HTERT RPE-1 (cell line): ENCODE measurements around the gene NOL4.
"Not testable (repeated sequence)": the region's sequence is repeated elsewhere in the genome, so short reads cannot be mapped to it uniquely, and the experiment has no call there.

Experiments used
- in situ Hi-C: fragments of 300-500 bp; cut with MboI; formaldehyde crosslinking; loops from 4 replicates; pipeline ENCODE4 v1.14.3; 2020; ENCODE audit warnings: low sequenced_read_pairs

NOL4 gene, protein sequence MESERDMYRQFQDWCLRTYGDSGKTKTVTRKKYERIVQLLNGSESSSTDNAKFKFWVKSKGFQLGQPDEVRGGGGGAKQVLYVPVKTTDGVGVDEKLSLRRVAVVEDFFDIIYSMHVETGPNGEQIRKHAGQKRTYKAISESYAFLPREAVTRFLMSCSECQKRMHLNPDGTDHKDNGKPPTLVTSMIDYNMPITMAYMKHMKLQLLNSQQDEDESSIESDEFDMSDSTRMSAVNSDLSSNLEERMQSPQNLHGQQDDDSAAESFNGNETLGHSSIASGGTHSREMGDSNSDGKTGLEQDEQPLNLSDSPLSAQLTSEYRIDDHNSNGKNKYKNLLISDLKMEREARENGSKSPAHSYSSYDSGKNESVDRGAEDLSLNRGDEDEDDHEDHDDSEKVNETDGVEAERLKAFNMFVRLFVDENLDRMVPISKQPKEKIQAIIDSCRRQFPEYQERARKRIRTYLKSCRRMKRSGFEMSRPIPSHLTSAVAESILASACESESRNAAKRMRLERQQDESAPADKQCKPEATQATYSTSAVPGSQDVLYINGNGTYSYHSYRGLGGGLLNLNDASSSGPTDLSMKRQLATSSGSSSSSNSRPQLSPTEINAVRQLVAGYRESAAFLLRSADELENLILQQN

DNA sequence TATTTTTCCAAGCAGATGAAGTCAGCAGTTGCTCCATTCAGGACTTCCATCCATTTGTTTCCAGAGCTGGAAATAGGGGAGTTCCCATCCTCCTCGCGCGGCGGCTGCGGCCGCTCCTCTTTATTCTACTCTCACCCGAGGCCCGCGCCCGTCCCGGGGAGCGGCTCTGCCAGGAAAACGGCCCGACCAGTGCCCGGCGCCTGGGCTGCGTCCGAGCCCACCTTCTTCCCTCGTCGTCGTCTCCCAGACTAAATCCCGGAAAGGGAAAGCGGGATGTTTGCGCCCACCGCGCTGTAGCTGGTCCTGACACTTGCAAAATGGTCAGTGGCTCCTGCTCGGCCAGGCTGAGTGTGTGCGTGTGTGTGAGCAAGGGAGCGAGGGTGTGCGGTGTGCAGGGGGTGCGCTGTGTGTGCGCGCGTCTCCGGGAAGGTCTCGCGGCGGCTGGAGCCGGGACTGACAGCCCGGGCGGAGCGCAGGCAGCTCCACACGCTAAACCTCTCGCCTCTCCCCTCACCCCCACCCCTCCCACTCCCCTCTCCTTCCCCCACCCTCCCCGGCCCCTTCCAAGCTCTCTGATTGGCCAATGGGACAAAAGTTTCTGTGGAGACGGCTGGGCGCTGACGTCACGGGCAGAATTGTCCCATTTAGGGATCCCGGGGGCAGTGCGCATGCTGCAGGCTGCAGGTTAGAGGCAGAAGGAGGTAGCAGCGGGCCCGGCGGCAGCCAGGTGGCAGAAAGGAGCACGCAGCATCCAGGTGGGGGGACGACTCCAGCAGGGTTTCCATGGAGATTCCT is at the start of gene NOL4:
TSS of gene NOL4 (minus strand) at position 491 of the 795 bp plus-strand sequence. CDS start 1,660 bp downstream, outside the sequence.
- in situ Hi-C loops: no loop called here

DNA sequence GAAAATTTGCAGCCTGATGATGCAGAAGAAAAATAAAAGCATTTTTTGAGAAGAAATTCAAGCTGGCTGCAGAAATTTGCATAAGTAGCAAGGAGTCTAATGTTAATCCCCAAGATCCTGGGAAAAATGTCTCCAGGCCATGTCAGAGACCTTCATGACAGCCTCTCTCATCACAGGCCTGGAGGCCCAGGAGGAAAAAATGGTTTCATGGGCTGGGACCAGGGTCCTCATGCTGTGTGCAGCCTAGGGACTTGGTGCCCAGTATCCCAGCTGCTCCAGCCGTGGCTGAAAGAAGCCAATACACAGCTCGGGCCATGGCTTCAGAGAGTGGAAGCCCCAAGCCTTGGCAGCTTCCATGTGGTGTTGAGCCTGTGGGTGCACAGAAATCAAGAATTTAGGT is 41.3 kb upstream of the NOL4 start:
- in situ Hi-C loops: not testable (repeated sequence)

GRCh38 chr18:34261865-34262780 is 37.4 kb upstream of the NOL4 start:
- in situ Hi-C loops: no loop called here

GRCh38 chr18:34258176-34258575 is 33.5 kb upstream of the NOL4 start:
- in situ Hi-C loops: no loop called here

DNA sequence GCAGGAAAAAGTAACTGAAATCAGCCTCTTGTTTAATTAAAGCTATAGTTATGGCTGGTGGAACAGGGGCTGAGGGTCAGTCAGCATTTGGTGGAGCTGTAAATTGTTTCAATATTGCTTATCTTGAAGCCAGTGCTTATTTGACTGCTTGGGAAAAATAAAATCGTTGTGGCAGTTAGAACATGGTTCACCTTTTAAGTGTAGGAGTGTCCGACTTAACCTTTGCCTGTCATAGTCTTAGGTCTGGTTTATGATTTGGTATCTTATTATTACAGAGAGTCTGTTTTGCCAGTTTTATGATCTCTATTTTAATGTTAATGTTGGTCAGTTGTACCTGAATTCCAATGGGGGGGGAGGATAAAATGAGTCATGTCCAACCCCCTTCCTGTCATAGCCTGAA is 27.2 kb upstream of the NOL4 start:
- in situ Hi-C loops: no loop called here

GRCh38 chr18:34248727-34249126 is 24.0 kb upstream of the NOL4 start:
- in situ Hi-C loops: no loop called here

- in situ Hi-C loops: no loop called here
These were observed 18.0 kb upstream of the NOL4 start for GRCh38 chr18:34242739-34243138.

- in situ Hi-C loops: not testable (repeated sequence)
These were observed 9.2 kb upstream of the NOL4 start for GRCh38 chr18:34233781-34234388.

- in situ Hi-C loops: no loop called here
These were observed 473 bp upstream of the NOL4 start for GRCh38 chr18:34225218-34225553.

GRCh38 chr18:34223893-34224422 is 755 bp downstream of the NOL4 start:
- in situ Hi-C loops: no loop called here

- in situ Hi-C loops: no loop called here
These were observed 1.4 kb downstream of the NOL4 start for GRCh38 chr18:34223164-34223892.

DNA sequence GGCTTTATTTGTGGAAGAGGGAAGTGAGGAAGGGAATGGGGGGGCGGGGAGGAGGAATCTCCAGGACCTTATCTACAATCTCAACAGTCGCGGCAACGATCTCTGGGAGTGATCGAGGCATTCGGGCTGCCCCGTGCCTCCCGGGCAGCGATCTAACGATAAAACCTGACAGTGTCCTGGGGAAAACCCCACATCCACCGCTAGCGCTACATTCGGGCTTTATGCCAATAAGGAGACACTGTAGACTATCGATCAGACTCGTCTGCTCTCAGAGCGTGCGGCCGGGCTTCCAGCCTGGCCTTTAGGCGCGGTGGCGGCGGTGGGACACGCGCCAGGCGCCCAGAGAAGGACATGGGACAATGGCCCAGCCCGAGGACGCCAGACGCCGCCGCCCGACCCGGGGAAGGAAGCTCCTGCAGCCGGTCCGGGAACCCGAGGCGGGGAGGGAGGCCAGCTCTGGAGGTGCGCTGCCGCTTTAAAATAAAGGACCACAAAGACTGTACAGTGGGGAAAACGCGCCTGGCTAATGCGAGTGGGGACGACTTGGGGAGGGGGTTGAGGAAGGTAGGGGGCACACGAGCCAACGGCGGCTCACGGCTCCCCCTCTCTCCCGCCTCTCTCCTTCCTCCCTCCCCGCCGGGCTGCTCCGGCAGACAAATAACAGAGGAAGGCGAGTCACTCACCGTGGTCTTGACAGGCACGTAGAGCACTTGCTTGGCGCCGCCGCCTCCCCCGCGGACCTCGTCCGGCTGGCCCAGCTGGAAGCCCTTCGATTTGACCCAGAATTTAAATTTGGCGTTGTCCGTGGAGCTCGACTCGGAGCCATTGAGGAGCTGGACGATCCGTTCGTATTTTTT is 2.2 kb downstream of the NOL4 start:
- in situ Hi-C loops: no loop called here

- in situ Hi-C loops: no loop called here
These were observed 2.8 kb downstream of the NOL4 start for GRCh38 chr18:34221971-34222306.

DNA sequence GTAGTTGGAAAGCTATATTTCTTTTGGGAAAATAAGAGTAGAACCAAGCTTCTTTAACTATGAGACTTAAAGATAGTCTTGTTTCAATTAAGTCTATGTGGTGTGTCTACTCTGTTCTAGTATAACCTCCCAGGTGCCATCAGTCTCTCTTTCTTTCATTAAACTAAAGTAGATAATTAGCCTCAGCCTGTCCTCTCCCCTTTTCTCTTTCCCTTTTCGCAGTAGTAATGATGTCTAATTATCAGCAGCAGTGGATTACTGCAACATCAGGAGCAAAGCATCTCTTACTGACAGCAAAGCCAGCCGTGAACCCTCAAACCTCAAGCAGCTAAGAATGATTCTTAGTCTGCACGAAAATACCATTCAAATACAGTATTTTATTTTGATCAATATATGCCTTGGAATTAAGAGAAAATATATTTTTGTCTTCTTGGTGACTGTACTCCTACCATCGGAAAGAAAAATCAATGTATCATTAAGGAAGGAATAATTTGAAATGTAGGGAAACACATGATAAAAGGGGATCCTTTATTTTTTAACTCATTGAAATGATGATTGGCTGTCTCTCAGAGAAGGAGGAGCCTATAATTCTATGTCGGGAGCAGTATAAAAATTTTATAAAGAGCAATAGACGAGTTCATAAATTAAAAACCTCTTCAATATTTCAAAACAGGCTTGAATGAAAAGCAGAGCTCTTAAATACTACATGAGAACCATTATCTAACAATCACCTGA is 4.5 kb downstream of the NOL4 start:
- in situ Hi-C loops: no loop called here

- in situ Hi-C loops: no loop called here
These were observed 5.1 kb downstream of the NOL4 start for GRCh38 chr18:34219651-34220050.

DNA sequence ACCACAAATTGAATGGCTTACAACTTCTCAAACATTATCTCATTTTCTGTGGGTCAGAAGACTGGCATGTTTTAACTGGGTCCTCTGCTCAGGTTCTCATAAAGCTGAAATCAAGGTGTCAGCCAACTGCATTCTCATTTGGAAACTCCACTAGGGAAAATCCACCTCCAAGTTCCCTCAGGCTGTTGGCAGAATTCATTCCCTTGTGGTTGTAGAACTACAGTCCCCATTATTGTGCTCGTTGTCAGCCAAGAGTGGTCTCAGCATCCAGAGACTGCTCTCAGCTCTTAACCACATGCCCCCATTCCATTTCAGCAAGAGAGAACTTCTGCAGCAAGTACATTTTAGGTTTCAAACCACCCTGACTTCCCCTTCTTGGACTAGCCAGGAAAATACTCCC is 12.2 kb downstream of the NOL4 start:
- in situ Hi-C loops: no loop called here

- in situ Hi-C loops: no loop called here
These were observed 17.3 kb downstream of the NOL4 start for GRCh38 chr18:34207344-34207851.

DNA sequence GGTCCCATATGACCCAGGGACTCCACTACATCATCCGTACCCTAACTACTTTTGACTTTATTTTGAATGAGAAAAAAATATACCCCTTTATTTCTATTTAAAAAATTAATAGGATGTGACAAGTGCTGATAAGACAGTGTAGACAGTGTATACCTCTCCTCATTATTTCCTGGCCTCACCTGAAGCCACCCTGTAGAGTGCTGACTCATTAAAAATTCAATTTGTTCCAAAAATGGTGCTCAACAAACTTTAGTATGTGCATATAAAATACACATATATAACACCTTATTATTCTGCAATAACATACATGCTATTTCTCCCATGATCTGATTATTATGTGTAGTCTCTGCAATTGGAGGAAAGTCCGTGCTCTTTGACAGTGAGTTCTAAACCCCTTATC is 20.8 kb downstream of the NOL4 start:
- in situ Hi-C loops: no loop called here
